ENCODE results near the gene ERC1.

- TF ChIP-seq ZNF133 (tag by site-specific recombination; IDR thresholded peaks at IDR 0.05): no peak
- TF ChIP-seq CTCF (tag by site-specific recombination; IDR thresholded peaks at IDR 0.05): no peak
- no peak for TF ChIP-seq ZNF274 (IDR thresholded peaks at IDR 0.05; ENCODE audit: low read length)
- no peak for TF ChIP-seq ZNF274 (tag by site-specific recombination; IDR thresholded peaks at IDR 0.05; ENCODE audit: borderline replicate concordance)
- no peak for TF ChIP-seq KLF16 (tag by site-specific recombination; IDR thresholded peaks at IDR 0.05)
- TF ChIP-seq ZNF629 (tag by site-specific recombination; IDR thresholded peaks at IDR 0.05): no peak
- no peak for TF ChIP-seq REST (tag by site-specific recombination; IDR thresholded peaks at IDR 0.05)
- TF ChIP-seq ZNF600 (tag by site-specific recombination; IDR thresholded peaks at IDR 0.05): no peak
- no peak for TF ChIP-seq ZNF530 (tag by site-specific recombination; IDR thresholded peaks at IDR 0.05; ENCODE audit: low read depth)
Observed at GRCh38 chr12:1509413-1510052, 518.5 kb downstream of the ERC1 start.
